Activated CD4-positive, CD25-positive, alpha-beta regulatory T cell treated with anti-CD3 and anti-CD28 coated beads, Interleukin-2, amount 50 U/mL, for 16 hours (primary cell): ENCODE results near the gene ZNF407.
"Not testable (repeated sequence)": the region's sequence is repeated elsewhere in the genome, so short reads cannot be mapped to it uniquely, and the experiment has no call there.

Experiments used
- DNase-seq: peaks from one replicate; pipeline ENCODE4 v3.0.0-alpha.2; 2020; ENCODE audit warnings: low read depth, low spot score

Gene ZNF407

DNA sequence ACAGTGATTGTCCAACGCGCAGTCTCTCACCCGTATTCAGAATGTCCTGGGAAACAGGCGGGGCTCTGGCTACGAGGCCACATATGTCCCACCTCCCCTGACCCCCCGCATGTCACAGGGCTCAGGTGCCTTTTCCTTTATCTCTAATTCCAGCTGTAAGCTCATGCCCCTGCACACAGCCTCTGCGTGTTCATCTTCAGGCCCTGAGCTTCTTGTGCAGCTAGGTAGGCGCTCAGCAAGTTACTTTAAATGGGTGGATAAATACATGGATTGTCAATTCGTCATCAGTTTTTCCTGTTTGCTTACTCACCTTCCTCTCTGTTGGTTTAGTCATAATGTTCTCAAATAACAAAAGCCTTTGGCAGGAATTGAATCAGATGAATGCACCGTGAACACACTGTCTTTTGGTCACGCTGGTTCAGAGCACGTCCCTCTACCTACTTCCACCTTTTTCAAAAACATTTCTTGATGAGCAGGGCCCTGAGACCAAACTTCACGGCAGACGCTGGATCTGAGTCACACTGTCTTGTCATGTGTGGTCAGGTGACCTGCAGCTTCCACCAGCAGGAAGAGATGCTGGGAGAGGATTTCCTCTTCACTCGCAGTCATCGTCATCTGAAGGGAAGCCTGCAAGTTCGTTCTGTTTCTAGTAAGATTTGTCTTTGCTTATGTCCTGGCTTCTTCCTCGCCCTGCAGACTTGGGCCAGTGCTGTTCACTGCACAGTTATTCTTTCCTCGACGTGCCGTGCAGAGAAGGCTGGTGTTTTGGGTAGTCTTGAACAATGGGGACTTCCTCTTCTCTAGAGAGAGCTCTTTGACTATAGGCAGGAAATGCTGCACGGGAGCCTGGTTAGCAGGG lies 473.2 kb downstream of the ZNF407 start:
- peak; percentile 43 for DNase-seq

- DNase-seq, result no peak
Measured at GRCh38 chr18:75071484-75071785, 473.8 kb downstream of the ZNF407 start.

DNA sequence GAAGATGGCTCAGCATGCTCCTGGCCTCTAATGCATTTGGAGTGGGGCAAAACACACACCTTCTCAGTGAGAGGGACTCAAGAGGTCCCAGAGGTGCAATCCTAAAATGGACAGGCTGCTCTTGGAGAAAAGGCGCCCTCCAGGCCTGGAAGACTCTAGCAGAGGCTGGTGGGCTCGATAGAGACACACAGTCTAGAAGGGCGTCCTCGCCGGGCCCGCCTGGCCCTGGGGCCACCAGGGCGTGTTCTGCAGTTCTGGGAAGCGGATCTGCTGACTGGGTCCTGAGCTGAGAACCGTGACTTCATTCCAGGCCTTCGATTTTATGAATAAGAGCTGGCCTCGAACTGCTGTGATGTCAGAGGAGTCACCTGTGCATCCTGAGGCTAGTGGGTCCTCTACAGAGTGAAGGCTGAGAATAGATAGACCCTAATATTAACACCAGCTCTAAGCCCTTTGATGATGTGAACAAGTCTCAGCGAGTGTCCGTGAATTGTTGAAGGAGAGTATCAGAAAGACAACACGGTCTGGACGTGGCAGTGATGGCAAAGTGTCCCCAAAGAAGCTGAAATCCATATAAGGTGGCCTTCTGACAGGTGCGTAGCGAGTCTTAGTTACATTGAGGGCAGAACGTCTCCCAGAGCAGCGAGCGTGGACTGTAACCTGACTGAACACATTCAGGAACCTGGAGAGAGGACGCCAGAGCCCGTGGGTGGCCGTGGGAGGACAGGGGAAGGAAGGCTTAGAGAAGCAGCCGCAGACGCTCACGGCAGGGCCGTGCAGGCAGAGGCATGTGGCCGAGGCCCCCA lies 474.4 kb downstream of the ZNF407 start:
- DNase-seq, result no peak

DNA sequence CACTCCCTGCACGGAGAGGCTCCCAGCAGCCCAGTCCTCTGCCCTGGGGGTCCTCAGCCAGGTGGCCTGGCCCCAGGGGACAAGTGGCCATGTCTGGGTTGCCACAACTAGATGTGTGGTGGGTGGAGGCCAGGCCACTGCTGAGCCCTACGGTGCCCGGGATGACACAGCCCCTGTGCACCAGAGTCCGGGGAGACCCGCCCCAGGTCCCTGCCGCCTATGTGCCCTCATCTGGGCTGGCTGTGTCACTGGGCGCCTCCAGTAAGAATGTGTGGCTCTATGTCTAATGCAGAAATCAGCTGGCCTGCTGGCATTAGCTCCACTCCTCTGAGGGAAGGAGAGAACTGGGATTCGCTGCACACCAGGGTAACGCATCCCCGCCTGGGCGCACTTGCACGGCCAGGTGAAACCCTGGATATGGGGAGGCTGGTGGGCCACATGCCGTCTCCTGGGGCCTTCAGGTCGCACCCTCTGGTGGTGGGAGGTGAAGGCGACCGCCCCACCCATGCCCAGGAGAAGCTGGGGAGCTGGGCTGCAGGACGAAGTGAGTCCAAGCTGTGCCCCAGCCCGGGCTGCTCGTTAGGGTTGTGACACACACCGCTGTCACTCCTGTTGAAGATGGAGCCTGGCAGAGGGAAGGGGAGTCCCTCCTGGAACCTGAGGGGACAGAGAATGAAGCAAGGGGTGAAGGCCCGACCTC lies 475.2 kb downstream of the ZNF407 start:
- no peak for DNase-seq

DNA sequence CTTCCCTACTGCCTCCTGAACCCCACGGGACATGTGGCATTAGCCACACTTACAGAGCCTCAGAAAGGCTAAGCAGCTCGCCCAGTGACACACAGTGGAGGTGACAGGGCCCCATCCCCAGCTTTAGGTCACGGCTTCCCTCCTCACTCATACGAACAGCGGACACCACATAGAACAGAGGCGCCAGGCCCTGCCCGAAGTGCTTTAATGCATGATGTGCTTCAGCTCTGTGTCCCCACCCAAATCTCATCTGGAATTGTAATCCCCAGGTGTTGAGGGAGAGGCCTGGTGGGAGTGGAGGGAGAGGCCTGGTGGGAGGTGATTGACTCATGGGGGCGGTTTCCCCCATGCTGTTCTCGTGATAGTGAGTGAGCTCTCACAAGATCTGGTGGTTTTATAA lies 476.0 kb downstream of the ZNF407 start:
- DNase-seq, result no peak

GRCh38 chr18:75074196-75075015 lies 476.7 kb downstream of the ZNF407 start:
- DNase-seq, result no peak

DNA sequence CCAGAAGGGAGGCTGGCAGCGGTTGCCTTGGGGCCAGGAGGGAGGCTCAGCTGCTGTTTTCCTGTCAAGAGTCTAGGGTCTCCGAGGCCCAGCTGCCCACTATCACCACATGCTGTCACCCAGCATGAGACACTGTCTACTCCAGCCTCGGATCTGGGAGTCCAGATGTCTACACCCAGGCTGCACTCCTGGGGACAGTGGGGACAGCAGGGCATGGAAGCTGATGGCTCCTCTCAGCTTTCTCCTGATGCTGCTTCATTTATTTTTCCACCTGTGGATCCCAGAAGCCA lies 477.3 kb downstream of the ZNF407 start:
- no peak for DNase-seq

- DNase-seq, result no peak
Measured at GRCh38 chr18:75075429-75075841, 477.8 kb downstream of the ZNF407 start.

DNA sequence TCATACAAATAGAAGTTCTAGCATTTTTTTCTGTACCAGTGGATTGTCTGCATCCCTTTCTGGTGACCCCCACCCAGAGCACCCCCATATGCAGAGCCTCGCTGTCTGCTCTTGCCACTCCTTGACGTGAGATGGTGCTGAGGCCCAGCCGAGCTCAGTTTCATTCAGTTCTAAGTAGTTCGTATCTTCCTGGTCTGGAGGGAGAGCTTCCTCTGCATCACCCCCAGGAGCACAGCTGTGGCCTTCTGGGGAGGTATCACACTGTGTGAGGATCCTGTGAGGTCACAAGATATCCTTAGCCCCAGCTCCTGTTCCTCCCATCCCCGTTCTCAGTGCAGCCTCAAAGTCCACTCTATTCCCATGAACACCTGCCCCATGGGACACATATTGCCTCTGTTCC lies 478.6 kb downstream of the ZNF407 start:
- no peak for DNase-seq

GRCh38 chr18:75081486-75081885 lies 483.8 kb downstream of the ZNF407 start:
- DNase-seq, result no peak

DNA sequence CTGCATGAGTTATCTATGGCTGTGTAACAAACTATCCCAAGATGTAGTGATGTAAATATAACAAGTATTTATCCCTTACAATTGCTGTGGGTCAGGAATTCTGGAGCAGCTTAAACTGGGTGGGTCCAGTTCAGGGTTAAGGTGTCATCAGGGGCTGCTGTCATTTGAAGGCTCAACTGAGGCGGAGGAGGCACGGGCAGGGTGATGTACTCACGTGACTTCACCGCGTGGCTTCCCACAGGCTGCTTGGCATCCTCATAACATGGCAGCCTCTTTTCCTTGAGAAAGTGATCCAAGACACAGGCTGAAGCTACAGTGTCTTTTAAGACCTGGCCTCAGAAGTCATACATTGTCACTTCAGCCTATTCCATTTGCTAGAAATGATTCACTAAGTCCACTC lies 485.5 kb downstream of the ZNF407 start:
- no peak for DNase-seq

GRCh38 chr18:75083761-75084160 lies 486.1 kb downstream of the ZNF407 start:
- DNase-seq, result no peak

DNA sequence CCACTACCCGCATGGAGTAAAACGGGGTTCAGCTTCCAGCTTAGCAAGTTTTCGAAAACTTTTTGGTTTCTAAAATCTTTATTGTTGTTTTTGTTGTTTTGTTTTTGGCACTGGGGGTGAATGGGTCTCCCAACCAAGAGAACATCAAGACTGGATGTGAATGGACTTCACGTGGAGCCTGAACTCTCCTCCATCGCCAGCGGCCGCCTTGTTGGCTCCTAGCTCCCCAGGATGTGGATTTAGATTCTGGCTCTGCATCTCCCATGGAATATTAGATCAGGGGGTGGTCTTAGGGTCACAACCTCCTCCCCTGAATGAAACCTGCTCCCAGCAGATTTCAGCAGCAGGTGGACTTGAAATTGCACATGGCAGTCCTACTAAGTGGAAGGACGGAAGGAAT lies 488.0 kb downstream of the ZNF407 start:
- DNase-seq, result not testable (repeated sequence)

DNA sequence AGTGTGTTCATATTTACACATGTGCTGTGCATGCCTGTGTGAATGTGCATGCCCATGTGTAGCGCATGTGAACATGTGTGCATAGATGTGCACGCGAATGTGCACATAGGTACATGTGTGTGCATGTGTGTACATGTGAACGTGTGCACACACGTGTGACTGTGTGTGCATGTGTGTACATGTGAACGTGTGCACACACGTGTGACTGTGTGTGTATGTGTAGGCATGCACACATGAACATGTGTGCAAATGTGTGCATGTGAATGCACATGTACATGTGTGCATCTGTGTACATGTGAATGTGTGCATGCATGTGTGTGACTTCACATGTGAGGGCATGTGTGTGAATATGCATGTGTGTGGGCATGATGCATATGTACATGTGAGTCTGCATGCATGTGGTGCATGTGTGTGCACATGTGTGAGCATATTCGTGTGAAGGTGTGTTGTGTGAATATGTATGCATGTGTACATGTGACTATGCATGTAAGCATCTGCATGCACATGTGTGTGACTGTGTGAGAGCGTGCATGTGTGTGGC lies 488.9 kb downstream of the ZNF407 start:
- DNase-seq, result no peak

- DNase-seq, result no peak
Measured at GRCh38 chr18:75087119-75088020, 489.7 kb downstream of the ZNF407 start.

DNA sequence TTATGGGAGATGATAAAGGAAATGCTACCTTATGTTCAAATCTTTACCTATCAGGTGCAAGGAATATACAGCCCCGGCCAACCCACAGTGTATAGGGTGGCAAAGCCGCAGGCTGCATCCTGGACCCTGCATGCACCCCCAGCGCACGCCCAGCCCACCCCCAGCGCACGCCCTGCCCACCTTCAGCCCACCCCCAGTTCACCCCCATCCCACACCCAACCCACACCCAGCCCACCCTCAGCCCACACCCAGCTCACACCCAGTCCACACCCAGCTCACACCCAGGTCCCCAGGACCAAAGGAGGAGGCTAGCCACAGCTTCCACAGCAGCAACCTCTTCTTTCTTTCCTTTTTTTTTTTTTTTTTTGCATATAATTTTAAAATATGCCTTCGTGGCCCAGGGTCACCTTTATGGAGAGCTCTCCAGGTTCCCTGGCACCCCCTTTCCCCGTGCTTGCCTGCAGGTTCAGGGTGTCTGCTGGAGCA lies 490.4 kb downstream of the ZNF407 start:
- DNase-seq, result no peak

GRCh38 chr18:75088622-75089211 lies 491.0 kb downstream of the ZNF407 start:
- DNase-seq, result no peak

GRCh38 chr18:75089748-75090327 lies 492.2 kb downstream of the ZNF407 start:
- DNase-seq, result no peak

GRCh38 chr18:75090336-75090735 lies 492.7 kb downstream of the ZNF407 start:
- DNase-seq, result no peak
